UCSD-AML1 (cell line): Measurements from ENCODE around the gene DDC.
"Not testable (repeated sequence)": the region's sequence is repeated elsewhere in the genome, so short reads cannot be mapped to it uniquely, and the experiment has no call there.

Experiments
- DNase-seq: peaks from one replicate; lab custom pipeline; 2025; ENCODE audit not compliant: unreplicated experiment; lab: John Stamatoyannopoulos, UW

DDC gene

GRCh38 chr7:50459183-50459582 lies 106.0 kb downstream of the DDC start:
- DNase-seq: not testable (repeated sequence)

- DNase-seq: not testable (repeated sequence)
These were observed 106.6 kb downstream of the DDC start for GRCh38 chr7:50458651-50459050.

GRCh38 chr7:50456371-50457123 lies 108.7 kb downstream of the DDC start:
- DNase-seq: no peak

GRCh38 chr7:50455658-50456057 lies 109.5 kb downstream of the DDC start:
- DNase-seq: no peak

- no peak for DNase-seq
These were observed 110.2 kb downstream of the DDC start for GRCh38 chr7:50454968-50455367.

- DNase-seq: no peak
These were observed 114.6 kb downstream of the DDC start for GRCh38 chr7:50450590-50451032.

- peak; percentile 73 for DNase-seq
These were observed 115.2 kb downstream of the DDC start, which contains the start of gene FIGNL1 for GRCh38 chr7:50449881-50450589. TSS of gene FIGNL1 (minus strand) at chr7:50450350. CDS start at chr7:50447287, 3,063 bp downstream.

- no peak for DNase-seq
These were observed 115.7 kb downstream of the DDC start for GRCh38 chr7:50449501-50449880.

GRCh38 chr7:50448823-50449222 lies 116.4 kb downstream of the DDC start:
- DNase-seq: no peak

- no peak for DNase-seq
These were observed 118.7 kb downstream of the DDC start for GRCh38 chr7:50446542-50446960.

GRCh38 chr7:50436133-50436806 lies 128.9 kb downstream of the DDC start:
- DNase-seq: no peak

GRCh38 chr7:50431722-50432305 lies 133.4 kb downstream of the DDC start:
- DNase-seq: no peak

GRCh38 chr7:50431316-50431715 lies 133.9 kb downstream of the DDC start:
- no peak for DNase-seq

- no peak for DNase-seq
These were observed 136.3 kb downstream of the DDC start for GRCh38 chr7:50428911-50429310.

- DNase-seq: no peak
These were observed 137.7 kb downstream of the DDC start for GRCh38 chr7:50427518-50427917.

- DNase-seq: no peak
These were observed 138.7 kb downstream of the DDC start for GRCh38 chr7:50426280-50427045.

GRCh38 chr7:50425318-50425717 lies 139.9 kb downstream of the DDC start:
- no peak for DNase-seq

GRCh38 chr7:50423860-50424259 lies 141.3 kb downstream of the DDC start:
- no peak for DNase-seq

- DNase-seq: no peak
These were observed 142.3 kb downstream of the DDC start for GRCh38 chr7:50422858-50423257.

- DNase-seq: no peak
These were observed 144.2 kb downstream of the DDC start for GRCh38 chr7:50421043-50421442.
